GM12878 (cell line): ENCODE measurements around the gene METRN. TPM values are rescaled to one million over a fixed set of nuclear protein-coding genes. Genes with fewer than 3 reads are reported as not detected.

Experiments
- ATAC-seq: fragments of 200-7000 bp; cut with Tn5 transposase; 3 replicates; pipeline ENCODE4 v1.9.1; 2020; ENCODE audit warnings: mild to moderate bottlenecking, moderate library complexity
- BruUV-seq: library from RNA; stranded (reverse); fragments of 400-500 nt; replicated peaks from 2 replicates; lab custom pipeline; 2021; lab: Mats Ljungman, UMichigan
- CTCF ChIA-PET: fragments of 300-600 bp; sonication (Branson Sonifier 250); formaldehyde crosslinking; extraction: SDS; loops from one replicate; lab custom pipeline; 2021; ENCODE audit warnings: inconsistent platforms; lab: Yijun Ruan, JAX
- POLR2A ChIA-PET: fragments of 350-600 bp; formaldehyde crosslinking; extraction: SDS; loops from one replicate; lab custom pipeline; 2021; ENCODE audit warnings: inconsistent platforms; lab: Charles Lee
- RAD21 ChIA-PET: fragments of 300-600 bp; sonication (Branson Sonifier 250); formaldehyde crosslinking; loops from one replicate; lab custom pipeline; 2023; ENCODE audit warnings: antibody characterized with exemption; ENCODE audit not compliant: unreplicated experiment; lab: Charles Lee
- SMC1A ChIA-PET: fragments of 300-600 bp; sonication (Branson Sonifier 250); formaldehyde crosslinking; loops from one replicate; lab custom pipeline; 2023; ENCODE audit not compliant: unreplicated experiment, uncharacterized antibody; lab: Charles Lee
- DNase-seq: peaks from one replicate; pipeline ENCODE4 v3.0.0-alpha.2; 2011; ENCODE audit warnings: low read depth, low spot score
- FAIRE-seq: peaks from 3 replicates; lab custom pipeline; 2011; peaks lifted over from hg19 to GRCh38; lab: Jason Lieb, UNC
- H2AFZ ChIP-seq: 2 replicates; pipeline ENCODE4 v1.6.0; 2011; ENCODE audit warnings: low read depth, low read length, control low read depth; ENCODE audit not compliant: control insufficient read depth
- H3K27ac ChIP-seq: 2 replicates; pipeline ENCODE4 v1.5.1; 2011; ENCODE audit warnings: control low read depth; ENCODE audit not compliant: control insufficient read depth, insufficient read depth
- H3K27me3 ChIP-seq, 2 experiments: replicated peaks in 1 of 2; 2 replicates each; pipeline versions ENCODE4 v1.6.0 to v1.6.1; 2011; ENCODE audit warnings: low read length in 1 of 2; ENCODE audit not compliant: control insufficient read depth in 2 of 2, insufficient read depth in 2 of 2
- H3K36me3 ChIP-seq, 2 experiments: 2 replicates each; pipeline ENCODE4 v1.5.1; 2011; ENCODE audit warnings: low read length in 1 of 2; ENCODE audit not compliant: control insufficient read depth in 2 of 2, insufficient read depth in 2 of 2
- H3K4me1 ChIP-seq: 2 replicates; pipeline ENCODE4 v1.6.1; 2011; ENCODE audit warnings: mild to moderate bottlenecking, low read length, moderate library complexity, mixed read lengths; ENCODE audit not compliant: control insufficient read depth, insufficient read depth
- H3K4me2 ChIP-seq: 2 replicates; pipeline ENCODE4 v1.6.0; 2011; ENCODE audit warnings: control low read depth; ENCODE audit not compliant: control insufficient read depth, insufficient read depth
- H3K4me3 ChIP-seq: fragments of 200-600 bp; sonication (generic); 2 replicates; pipeline ENCODE4 v1.5.1; 2016
- H3K79me2 ChIP-seq: 2 replicates; pipeline ENCODE4 v1.6.0; 2011; ENCODE audit warnings: low read length; ENCODE audit not compliant: control insufficient read depth, insufficient read depth
- H3K9ac ChIP-seq: 2 replicates; pipeline ENCODE4 v1.8.0; 2011; ENCODE audit warnings: low read length, control low read depth, mixed read lengths; ENCODE audit not compliant: control insufficient read depth, insufficient read depth
- H3K9me3 ChIP-seq: replicated peaks from 3 replicates; pipeline ENCODE4 v1.5.1; 2011; ENCODE audit warnings: mild to moderate bottlenecking, low read length; ENCODE audit not compliant: control insufficient read depth, insufficient read depth
- H4K20me1 ChIP-seq: 2 replicates; pipeline ENCODE4 v1.6.0; 2011; ENCODE audit not compliant: control insufficient read depth, insufficient read depth
- ASH2L ChIP-seq: fragments of 300-600, 200-600 bp; sonication (generic); IDR thresholded peaks from 2 replicates; pipeline ENCODE4 v1.6.1; 2017; ENCODE audit warnings: low read depth, mild to moderate bottlenecking, borderline replicate concordance
- ATF2 ChIP-seq: IDR thresholded peaks from 2 replicates; pipeline ENCODE4 v1.6.1; 2012; ENCODE audit warnings: low read length, inconsistent platforms
- BACH1 ChIP-seq: fragments of 450-650 bp; IDR thresholded peaks from 2 replicates; pipeline ENCODE4 v1.6.1; 2017; ENCODE audit warnings: mild to moderate bottlenecking, borderline replicate concordance
- CHD1 ChIP-seq: IDR thresholded peaks from 2 replicates; pipeline ENCODE4 v1.6.1; 2012; ENCODE audit warnings: low read depth, low read length, improper control_type of control experiment
- MEF2A ChIP-seq: IDR thresholded peaks from 2 replicates; pipeline ENCODE4 v1.6.1; 2011; ENCODE audit warnings: low read depth, mild to moderate bottlenecking, low read length, moderate library complexity; ENCODE audit not compliant: insufficient read depth
- MYB ChIP-seq: fragments of 150-350 bp; IDR thresholded peaks from 2 replicates; pipeline ENCODE4 v1.6.1; 2014; ENCODE audit warnings: mild to moderate bottlenecking, low read depth, low read length, borderline replicate concordance
- MYC ChIP-seq: IDR thresholded peaks from 2 replicates; pipeline ENCODE4 v1.6.1; 2011; ENCODE audit warnings: mild to moderate bottlenecking, low read length, moderate library complexity, inconsistent platforms; ENCODE audit not compliant: insufficient read depth, insufficient replicate concordance, insufficient read length, severe bottlenecking
- NFYA ChIP-seq: IDR thresholded peaks from 2 replicates; pipeline ENCODE4 v1.6.1; 2011; ENCODE audit warnings: low read depth, mild to moderate bottlenecking, low read length, improper control_type of control experiment, borderline replicate concordance
- RFX5 ChIP-seq: IDR thresholded peaks from 2 replicates; pipeline ENCODE4 v1.6.1; 2011; ENCODE audit warnings: low read depth, low read length, improper control_type of control experiment
- SMAD5 ChIP-seq: IDR thresholded peaks from 2 replicates; pipeline ENCODE4 v1.6.1; 2016; ENCODE audit warnings: antibody characterized with exemption, low read depth
- SUPT20H ChIP-seq: IDR thresholded peaks from 2 replicates; pipeline ENCODE4 v1.6.1; 2011; ENCODE audit warnings: low read depth, mild to moderate bottlenecking, low read length, moderate library complexity, borderline replicate concordance; ENCODE audit not compliant: control insufficient read depth
- ZBED1 ChIP-seq: IDR thresholded peaks from 2 replicates; pipeline ENCODE4 v1.6.1; 2016; ENCODE audit warnings: borderline replicate concordance
- ZNF592 ChIP-seq: fragments of 450-650 bp; IDR thresholded peaks from 2 replicates; pipeline ENCODE4 v1.6.1; 2017; ENCODE audit warnings: mild to moderate bottlenecking, moderate library complexity
- WGBS: methylation state at CpG from one replicate; pipeline ENCODE4 v1.1.6; 2016; ENCODE audit warnings: low lambda C conversion rate; ENCODE audit not compliant: insufficient replicate concordance, insufficient coverage; ENCODE audit errors: missing lambda C conversion rate; 5-methylcytosine and 5-hydroxymethylcytosine counted together
- in situ Hi-C: fragments of 300-500 bp; cut with MboI; formaldehyde crosslinking; loops from 9 replicates; pipeline ENCODE4 v1.14.3; 2018; ENCODE audit warnings: mixed read lengths
- intact Hi-C: fragments of 100-400 bp; cut with micrococcal nuclease; formaldehyde crosslinking; loops from one replicate; pipeline ENCODE4 v1.14.2; 2022; ENCODE audit not compliant: unreplicated experiment
- polyA plus RNA-seq, 11 experiments: library from polyadenylated mRNA; depleted of rRNA in 4 of 11; unstranded in 6 of 11; stranded (reverse) in 5 of 11; fragments of >200 nt; fragmentation: Nextera tagmentation in 4 of 11; fragmentation: Illumina TruSeq in 1 of 11; extraction: Ambion mirVana in 4 of 11; extraction: Trizol in 1 of 11; gene quantifications; 1 replicate in 1 of 11; 2 replicates in 10 of 11; pipeline versions ENCODE4 v1.2.1 to v1.2.3, GENCODE V29; 2011 to 2016; ENCODE audit warnings: inconsistent platforms in 2 of 11, missing spikeins in 2 of 11, low read depth in 1 of 11
- total RNA-seq, 4 experiments: library from RNA; depleted of rRNA in 3 of 4; stranded (reverse); fragments of >200 nt in 3 of 4; fragmentation: Illumina TruSeq in 1 of 4; extraction: Trizol in 1 of 4; gene quantifications; 2 replicates each; pipeline versions ENCODE4 v1.2.1 to v1.2.3, GENCODE V29; 2013 to 2021
- TF ChIP-seq, protein P1 (sequence below): IDR thresholded peaks from 2 replicates; pipeline ENCODE4 v1.6.1; 2012; ENCODE audit warnings: low read depth, low read length, improper control_type of control experiment
- TF ChIP-seq, protein P2 (sequence below): IDR thresholded peaks from 2 replicates; pipeline ENCODE4 v1.6.1; 2011; ENCODE audit warnings: low read depth, low read length, improper control_type of control experiment, borderline replicate concordance

The METRN gene
- total and polyA plus RNA-seq, 10 of the 15 experiments (the other 5 are each of a cell fraction or from before 2014, with no cell fraction given): 0.11 to 12.8 (median 1.1) TPM; not detected in 1

GRCh38 chr16:763369-764183 is 48.7 kb downstream of the METRN start (continued):
- no peak for TF ChIP-seq ZNF592

DNA sequence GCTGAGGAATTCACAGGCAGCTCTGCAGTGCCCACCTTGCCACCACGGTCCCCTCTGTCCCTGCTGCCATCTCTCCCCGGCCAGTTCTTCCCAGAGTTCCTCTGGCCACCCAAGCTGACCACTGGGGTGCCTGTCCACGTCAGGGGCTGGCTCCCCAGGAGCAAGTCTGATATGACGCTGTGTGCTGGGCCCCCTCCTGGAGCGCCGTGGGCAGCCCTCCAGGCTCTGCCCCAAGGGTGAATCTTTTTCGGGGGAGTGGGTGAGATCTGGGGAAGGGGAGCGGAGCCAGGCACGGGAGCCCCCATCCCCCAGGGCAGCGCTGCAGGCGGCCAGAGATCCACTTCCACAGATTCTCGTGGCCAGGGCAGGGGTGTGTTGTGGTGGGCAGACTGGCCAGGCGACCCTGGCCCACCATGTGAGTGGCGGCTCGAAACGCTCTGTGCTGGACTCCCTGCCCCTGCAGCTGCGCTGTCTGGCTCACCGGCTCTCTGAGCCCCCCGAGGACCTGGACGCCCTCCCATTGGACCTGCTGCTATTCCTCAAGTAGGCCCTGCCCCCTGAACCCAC is 49.3 kb downstream of the METRN start:
- Histone ChIP-seq H3K36me3 (no peaks in the 10 kb centered on the region), H3K9ac (no peak overlapping the region), H3K4me2 (no peak overlapping the region), H4K20me1 (no peaks in the 10 kb centered on the region), H3K27ac (no peak overlapping the region), H3K9me3 (no peaks in the 10 kb centered on the region), H2AFZ (no peak overlapping the region), H3K79me2 (no peaks in the 10 kb centered on the region), H3K27me3 (no peaks in the 10 kb centered on the region), H3K4me3 (no peak overlapping the region), H3K4me1 (no peaks in the 10 kb centered on the region)
- BruUV-seq: no TSS peak
- ChIA-PET CTCF (no interaction called here), SMC1A (no interaction called here), POLR2A (no interaction called here), RAD21 (no interaction called here)
- intact Hi-C loops (no loop called here), in situ Hi-C loops (no loop called here)
- no peak for DNase-seq
- FAIRE-seq: no peak
- ATAC-seq: no peak
- WGBS: 37% methylated on average over 20 of the region's 20 CpGs
- TF ChIP-seq MYC (no peak), ASH2L (no peak), CHD1 (no peak), MYB (no peak), ATF2 (no peak), NFYA (no peak), MEF2A (no peak), BACH1 (no peak), RFX5 (no peak), SMAD5 (no peak), ZBED1 (no peak), SUPT20H (no peak)
- TF ChIP-seq, protein P1, sequence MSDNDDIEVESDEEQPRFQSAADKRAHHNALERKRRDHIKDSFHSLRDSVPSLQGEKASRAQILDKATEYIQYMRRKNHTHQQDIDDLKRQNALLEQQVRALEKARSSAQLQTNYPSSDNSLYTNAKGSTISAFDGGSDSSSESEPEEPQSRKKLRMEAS: no peak
- TF ChIP-seq, protein P2, sequence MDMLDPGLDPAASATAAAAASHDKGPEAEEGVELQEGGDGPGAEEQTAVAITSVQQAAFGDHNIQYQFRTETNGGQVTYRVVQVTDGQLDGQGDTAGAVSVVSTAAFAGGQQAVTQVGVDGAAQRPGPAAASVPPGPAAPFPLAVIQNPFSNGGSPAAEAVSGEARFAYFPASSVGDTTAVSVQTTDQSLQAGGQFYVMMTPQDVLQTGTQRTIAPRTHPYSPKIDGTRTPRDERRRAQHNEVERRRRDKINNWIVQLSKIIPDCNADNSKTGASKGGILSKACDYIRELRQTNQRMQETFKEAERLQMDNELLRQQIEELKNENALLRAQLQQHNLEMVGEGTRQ: no peak
